ENCODE data around the gene TAS1R3.
A peak's percentile ranks its signal among the peaks of the same experiment; 100 is the strongest.
"Not testable (repeated sequence)": the region's sequence is repeated elsewhere in the genome, so short reads cannot be mapped to it uniquely, and the experiment has no call there.

Gene TAS1R3

DNA sequence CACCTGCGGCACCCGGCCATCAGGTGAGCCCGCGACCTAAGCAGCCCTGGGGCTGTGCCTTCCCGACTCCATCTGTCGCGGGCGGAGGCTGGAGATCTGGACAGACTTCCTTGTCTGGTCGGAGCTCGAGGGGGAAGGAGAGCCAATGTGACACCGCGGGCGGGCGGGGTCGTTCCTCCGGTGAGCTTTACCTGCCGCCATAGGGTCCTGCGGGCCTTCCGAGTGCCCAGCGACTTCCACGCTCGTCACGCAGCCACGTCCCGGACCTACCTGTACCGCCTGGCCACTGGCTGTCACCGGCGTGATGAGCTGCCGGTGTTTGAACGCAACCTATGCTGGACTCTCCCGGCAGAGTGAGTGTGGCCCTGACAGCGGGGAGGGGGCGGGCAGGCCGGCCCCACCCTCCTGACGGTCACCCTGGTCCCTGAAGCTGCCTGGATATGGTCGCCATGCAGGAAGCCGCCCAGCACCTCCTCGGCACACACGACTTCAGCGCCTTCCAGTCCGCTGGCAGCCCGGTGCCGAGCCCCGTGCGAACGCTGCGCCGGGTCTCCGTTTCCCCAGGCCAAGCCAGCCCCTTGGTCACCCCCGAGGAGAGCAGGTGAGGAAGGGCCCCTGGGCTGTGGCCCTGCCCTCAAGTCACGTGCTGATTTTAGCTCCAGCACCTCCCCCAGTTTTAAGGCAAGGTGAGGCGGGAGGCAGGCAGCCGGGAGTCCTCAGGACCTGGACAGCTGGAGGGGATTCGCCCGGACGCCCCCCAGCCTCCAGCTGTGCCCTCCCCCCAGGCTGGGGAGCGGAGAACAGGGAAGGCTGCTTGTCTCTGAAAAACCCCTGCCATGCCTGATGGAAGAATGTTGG lies 21.6 kb upstream of the TAS1R3 start:
- DNase-seq: peak; percentile 30

DNA sequence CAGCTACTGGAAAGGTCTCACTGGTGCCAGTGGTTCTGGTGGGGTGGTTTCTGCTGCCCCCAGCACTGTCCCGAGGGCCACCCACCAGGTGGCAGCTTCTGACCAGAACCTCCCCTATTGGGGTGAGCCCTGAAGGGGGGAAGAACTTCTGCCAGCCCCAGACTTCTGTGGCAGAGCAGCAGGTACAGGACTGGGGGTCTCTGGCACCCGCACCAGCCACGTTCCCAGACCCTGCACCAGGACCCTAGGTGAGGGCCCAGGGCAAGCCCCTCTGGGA lies 21.0 kb upstream of the TAS1R3 start:
- no peak for DNase-seq

DNA sequence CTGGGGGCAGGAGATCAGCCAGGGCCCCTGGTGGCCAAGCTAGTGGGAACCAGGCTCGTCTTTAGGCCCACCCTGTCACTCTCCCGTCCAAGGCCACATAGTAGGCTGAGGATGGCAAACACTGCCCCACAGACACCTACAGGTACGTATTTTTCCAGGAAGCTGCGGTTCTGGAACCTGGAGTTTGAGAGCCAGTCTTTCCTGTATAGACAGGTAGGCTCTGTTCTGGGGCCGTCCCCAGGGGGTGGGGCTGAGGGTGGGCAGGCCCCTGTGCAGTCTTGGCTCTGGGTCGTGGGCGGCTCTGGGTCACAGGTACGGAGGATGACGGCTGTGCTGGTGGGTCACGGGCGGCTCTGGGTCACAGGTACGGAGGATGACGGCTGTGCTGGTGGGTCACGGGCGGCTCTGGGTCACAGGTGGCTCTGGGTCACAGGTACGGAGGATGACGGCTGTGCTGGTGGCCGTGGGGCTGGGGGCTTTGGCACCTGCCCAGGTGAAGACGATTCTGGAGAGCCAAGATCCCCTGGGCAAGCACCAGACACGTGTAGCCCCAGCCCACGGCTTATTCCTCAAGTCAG lies 20.5 kb upstream of the TAS1R3 start:
- DNase-seq: no peak

DNA sequence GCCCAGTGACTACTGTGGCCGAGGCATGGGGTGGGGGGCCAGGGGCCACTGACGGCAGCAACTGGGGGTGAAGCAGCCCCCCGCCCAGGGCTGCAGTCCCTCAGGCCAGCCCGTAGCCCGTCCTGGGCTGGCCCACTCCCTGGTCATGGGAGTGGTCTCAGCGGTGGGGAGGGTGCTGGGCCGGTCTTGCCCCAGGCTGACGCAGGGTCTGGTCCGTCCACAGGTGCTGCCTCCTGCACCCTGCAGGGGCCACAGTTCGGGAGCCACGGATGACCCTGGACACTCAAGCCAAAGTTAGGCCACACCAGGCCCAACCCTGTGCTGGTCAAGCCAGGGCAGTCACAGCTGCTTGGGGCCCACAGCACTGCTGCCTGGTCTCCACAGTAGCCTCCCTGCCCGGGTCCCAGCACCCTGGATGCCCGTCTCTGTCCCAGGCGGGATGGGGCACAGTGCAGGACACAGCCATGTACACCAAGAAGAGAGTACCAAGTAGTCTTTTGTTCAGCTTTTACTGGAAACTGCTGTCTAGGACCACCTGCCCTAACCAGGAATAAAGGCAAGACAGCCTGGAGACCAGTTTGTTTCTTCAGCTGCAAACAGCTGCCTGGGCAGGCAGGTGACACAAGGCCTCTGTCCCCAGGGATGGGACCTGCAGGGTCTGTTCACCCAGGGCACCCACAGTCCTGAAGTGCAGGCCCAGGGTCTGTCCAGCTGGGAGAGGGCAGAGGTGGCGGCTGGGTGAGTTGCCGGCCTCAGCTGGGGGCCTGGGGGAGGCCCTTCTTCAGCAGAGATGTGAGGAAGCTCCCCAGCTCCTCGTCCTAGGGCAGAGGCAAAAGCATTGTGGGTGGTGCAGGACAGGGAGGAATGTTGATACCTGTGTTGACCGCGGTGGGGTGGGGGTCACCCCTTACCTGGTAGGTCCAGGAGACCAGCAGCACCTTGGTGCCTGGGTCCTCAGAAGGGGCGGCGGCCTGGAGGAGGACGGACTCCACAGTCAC lies 19.7 kb upstream of the TAS1R3 start:
- DNase-seq: no peak

DNA sequence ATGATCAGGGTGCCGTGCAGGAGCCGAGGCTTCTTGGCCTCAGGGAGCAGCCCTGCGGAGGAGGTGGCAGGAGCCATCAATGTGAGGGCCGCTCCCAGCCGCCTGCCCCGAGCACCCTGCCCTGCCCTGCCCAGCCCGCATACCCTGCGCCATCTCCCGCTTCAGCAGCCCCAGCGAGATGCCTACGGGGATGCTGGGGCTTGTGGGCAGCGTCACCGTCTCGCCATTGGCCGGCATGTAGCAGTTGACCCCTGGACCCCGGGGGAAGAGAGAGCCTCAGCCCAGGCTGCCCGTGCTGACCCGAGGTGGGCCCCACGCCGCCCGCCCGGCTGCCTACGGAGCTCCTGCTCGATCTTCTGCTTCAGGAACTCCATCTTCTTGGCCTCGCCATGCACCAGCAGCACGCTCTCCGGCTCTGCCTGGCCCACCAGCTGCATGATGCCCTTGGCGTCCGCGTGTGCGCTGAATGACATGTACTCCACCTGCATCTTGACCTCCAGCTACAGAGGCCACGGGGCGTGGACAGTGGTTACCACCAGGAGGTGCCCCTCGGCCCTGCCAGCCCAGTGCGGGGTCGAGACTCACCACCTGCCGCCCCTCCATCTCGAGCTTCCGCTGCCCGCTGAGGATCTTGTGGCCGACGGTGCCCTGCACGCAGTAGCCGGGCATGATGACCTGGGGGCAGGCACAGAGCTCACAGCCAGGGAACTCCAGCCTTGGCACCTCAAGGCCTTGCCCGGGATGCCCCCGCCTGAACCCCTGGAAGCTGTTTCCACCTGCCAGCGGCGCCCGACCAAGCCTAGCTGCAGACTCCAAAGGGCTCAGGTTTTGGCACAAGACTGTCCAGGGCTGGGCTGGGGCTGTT lies 18.4 kb upstream of the TAS1R3 start:
- no peak for DNase-seq

DNA sequence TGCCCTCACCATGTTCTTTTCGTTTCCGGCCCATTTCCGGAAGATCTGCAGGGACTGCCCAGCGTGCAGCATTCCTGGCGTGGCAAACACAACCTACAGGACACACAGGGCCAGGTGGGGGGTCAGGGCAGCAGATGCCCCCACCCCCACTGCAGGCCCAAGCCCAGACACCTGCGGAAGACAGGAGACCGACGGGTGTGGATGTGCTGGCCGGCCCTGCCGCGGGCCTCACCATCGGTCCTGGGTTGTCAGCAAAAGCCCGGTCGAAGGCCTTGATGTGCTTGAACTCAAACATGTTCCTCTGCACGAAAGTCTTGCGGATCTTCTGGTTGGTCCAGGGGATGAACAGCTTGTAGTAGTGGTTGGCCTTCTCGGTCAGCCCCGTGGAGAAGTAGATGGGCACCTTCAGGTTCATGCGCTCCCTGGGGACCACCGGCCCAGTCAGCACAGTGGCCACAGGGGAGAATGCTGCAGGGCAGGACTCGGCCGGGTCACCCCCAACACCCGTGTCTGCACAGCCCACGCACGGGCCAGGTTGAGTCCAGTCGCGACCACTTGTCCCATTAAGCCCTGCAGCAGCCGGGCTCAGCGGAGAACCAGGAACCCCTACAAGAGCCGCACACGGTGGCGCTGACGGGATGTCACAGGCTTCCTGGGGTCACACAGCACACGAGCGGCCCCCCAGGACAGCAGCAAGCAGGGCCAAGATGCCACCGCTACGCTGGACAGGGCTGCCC lies 17.4 kb upstream of the TAS1R3 start:
- no peak for DNase-seq

DNA sequence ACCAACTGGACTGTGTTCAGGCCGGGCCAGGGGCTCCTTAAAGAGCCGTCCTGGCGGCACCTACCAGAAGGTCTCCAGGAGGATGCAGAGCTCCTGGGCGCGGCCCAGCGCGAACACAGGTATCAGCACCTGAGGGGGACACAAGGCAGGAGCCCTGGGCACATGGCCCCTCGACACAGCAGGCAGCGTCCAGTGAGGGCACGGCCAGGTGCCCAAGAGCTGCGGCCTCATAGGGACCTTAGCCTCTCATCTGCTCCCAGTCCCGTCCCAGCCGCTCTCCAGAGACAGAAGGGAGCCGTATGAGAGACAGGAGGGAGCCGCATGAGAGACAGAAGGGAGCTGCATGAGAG lies 16.9 kb upstream of the TAS1R3 start:
- DNase-seq: no peak

DNA sequence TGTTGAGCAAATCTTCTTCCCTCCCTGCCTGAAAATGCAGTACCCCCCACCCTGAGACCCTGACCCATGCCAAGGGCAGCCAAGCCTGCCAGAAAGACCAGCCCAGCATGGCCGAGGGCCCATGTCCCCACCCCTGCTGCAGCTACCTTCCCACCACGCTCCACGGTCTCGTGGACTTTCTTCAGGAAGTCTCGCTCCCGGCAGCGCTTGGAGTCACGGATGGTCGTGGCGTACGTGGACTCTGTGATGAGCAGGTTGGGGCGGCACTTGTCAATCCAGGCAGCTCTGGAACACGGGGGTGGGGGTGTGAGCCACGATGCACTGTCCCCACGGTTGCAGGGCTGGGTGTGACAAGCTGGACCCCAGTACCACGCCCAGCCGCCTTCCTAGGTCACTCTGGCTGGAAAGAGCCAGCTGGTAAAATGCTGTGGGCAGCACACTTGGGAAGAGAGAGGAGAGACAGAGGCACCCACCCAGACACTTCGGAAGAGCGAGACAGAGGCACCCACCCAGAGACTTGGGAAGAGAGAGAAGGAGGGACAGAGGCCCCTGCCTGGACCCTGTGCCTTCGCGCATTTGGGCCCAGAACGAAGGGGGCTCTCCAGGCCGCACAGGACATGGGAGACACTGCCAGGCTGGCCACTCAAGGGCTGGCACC lies 16.3 kb upstream of the TAS1R3 start:
- DNase-seq: no peak

DNA sequence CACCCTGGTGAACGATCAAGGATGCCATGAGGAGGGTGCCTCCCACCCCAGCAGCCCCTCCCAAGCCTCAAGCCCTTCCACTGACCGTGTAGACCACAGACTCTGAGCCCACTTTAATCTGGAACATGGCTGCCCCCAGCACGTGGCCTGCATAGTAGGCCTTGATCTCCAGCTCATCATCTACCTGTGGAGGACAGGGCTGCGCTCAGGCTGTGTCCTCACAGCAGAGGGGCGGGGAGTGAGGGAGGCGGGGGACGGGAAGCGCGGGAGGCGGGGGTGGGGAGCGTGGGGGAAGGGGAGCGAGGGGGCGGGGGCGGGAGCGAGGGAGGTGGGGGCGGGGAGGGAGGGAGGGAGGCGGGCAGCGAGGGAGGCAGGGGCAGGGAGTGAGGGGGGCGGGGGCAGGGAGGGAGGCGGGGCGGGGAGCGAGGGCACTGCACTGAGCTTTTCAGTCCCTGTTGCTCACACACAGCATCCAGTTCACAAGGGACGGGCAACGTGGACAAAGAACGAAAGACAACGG lies 15.6 kb upstream of the TAS1R3 start:
- no peak for DNase-seq

DNA sequence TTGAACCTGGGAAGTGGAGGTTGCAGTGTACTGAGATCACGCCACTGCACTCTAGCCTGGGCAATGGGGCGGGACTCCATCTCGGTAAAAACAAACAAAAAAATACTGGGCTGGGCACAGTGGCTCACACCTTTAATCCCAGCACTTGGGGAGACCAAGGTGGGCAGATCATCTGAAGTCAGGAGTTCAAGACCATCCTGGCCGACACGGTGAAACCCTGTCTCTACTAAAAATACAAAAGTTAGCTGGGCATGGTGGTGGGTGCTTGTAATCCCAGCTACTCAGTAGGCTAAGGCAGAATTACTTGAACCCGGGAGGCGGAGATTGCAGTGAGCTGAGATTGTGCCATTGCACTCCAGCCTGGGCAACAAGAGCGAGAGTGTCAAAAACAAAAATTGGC lies 14.9 kb upstream of the TAS1R3 start:
- not testable (repeated sequence) for DNase-seq

DNA sequence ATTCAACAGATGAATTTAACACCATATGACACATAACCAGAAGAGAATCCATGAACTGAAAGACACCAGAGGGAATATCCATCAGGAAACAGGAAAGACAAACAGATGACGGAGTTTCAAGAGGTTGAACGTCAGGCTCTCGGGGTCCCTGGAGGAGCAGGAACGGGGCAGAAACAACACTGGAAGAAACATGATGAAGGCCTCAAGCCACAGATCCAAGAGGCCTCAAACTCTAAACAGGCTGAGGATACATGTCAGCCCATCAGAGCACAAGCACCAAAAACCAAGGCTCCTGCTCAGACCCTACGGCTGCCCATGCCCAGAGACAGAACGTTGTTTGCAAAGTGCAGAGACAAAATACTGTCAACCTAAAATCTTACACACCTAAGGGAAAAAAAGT lies 13.7 kb upstream of the TAS1R3 start:
- DNase-seq: no peak

DNA sequence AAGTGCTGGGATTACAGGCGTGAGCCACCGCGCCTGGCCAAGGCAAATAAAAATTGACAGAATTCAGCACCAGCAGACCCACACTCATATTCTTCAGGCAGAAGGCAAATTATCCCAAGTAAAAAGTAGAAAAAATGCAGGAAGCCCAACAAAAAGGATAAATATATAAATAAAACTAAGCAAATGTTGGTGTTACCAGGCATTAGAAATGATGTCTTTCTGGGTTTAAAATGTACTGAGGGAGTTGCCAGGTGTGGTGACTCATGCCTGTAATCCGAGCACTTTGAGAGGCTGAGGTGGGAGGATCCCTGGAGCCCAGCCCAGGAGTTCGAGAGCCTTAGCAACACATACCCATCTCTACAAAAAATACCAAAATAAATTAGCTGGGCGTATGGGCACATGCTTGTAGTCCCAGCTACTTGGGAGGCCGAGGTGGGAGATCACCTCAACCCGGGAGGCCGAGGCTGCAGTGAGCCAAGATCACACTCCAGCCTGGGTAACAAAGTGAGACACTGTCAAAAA lies 12.9 kb upstream of the TAS1R3 start:
- no peak for DNase-seq

DNA sequence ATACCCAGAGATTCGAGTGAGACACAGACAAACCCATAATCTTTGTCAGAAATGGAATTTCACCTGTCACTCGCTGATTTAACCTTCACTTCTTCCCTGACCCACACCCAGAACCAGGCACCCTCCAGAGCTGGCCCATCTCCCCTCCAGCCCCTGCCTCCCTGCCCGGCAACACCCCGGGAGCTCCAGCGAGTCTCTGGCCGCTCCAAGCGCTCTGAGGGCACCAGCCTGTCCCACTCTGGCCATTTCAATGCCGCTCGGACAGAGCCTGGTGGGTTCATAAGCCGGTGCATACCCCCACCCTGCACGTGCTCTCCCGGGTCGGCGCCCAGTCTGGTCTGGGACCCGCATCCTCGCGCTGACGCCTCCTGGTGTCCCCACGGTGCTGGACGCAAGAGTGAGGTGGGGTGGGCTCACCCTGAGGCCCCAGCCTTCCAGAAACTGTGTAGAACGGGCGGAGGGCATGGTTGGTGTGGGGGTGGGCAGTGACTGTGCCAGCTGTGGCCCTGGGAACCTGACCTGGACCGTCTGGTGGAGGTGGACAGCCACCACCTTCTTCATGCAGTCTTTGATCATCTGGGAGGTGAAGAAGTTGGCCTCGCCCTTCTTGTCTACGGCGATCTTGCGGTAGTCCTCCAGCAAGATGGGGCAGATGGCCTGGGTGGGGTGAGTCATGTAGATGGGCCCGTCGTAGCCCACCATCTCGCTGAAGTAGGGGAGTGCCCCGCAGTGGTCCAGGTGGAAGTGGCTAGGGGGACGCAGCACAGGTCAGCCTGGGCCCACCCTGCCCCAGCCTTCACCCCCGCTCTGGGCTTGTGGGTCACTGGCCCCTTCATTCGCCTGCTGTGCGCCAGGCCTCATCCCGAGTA lies 12.1 kb upstream of the TAS1R3 start:
- no peak for DNase-seq

DNA sequence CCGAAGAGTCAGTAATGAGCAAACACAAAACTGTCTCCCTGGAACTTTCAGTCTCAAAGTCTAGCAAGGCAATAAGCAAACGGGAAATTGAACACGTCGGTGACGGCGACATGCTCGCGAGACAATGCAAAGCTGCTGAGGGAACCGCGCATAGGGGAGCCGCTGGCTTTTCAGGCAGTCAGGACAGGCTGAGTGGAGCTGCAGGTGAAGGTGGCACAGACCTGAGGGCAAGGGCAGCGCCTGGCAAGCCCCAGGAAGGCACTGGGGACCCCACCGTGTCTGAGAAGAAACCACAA lies 11.5 kb upstream of the TAS1R3 start:
- DNase-seq: no peak

DNA sequence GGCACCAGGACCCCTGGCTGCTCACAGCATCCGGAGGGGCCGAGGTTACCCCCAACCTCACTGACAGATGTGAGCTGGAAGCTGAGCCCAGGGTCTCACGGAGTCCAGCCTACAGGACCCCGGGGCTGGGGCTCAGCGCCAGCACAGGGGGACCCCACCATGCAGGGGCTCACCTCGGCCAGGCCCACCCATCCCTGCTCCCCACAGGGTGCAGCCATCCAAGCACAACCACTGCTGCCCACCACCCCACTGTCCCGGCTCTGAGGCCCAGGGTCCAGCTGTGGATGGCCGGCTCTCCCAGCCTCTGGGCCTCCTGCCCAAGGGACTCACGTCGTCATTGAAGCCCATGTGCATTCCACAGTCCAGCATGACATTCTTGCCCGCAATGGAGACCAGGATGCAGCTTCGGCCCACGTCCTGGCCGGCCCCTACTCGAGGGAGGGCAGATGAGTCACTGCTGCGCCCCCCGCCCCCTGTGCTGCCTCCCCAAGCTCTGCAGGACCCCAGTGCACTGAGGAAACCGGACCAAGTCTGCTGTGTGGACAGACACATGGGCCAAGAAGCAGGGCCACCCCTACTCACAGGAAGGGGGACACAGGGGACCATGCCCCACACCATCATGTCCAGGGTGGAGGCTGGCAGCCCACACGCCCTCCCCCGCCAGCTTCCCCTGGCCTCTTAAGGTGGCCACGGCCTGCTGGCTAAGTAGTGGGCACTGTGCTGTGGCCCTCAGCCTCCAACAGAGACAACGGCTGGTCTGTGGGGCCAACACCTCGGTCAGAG lies 10.2 kb upstream of the TAS1R3 start:
- DNase-seq: no peak

DNA sequence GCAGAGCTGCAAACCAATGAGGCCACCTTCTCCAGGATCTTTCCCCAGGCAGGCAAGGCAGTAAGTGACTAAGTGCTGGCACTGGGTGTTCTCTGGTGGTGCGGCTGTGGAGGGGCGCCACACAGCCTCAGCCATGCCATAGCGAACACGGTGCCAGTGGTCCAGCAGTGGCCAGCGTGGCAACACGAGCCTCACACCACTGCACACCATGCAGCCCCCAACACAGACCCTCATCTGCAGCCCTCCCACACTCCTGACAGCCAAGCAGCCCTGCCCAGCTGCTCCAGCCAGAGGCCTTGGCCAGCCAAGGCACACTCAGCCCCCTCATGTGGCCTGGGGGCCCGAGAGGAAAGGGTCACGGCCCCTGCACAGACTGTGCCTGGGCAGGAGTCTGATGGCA lies 9.6 kb upstream of the TAS1R3 start:
- DNase-seq: no peak

DNA sequence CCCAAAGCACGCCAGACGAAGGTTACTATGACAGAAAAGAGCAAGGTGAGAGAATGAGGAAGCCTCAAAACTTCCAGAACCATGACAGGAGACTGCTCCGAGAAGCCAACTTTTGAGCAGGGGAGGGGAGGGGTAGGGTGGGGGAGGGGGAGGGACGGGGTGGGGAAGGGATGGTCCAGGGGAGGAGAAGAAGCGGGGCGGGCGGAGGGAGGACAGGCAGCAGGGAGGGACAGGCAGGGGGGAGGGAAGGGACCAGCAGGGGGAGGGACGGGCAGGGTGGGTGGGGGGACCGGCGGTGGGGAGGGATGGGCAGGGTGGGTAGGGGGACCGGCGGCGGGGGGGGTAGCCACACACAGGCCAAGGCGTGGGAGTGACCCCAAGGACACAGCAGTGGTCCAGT lies 8.7 kb upstream of the TAS1R3 start:
- no peak for DNase-seq

DNA sequence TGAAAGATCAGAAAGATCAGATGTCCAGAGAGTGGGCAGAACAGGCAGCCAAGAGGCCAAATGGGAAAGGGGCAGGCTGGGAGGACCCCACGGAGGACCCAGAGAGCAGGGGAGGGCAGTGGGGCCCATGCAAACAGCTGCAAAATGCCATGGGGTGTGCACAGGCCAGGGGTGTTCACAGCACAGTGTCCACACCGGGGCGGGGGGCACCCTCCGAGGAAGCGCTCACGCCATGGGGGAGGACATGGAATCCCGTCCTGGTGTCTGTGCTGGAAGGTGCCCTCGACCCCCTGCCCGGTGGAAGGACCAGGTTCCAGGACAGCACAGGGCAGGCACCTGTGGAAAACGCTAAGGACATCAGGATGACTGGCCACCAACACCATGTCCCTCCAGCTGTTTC lies 8.1 kb upstream of the TAS1R3 start:
- no peak for DNase-seq

DNA sequence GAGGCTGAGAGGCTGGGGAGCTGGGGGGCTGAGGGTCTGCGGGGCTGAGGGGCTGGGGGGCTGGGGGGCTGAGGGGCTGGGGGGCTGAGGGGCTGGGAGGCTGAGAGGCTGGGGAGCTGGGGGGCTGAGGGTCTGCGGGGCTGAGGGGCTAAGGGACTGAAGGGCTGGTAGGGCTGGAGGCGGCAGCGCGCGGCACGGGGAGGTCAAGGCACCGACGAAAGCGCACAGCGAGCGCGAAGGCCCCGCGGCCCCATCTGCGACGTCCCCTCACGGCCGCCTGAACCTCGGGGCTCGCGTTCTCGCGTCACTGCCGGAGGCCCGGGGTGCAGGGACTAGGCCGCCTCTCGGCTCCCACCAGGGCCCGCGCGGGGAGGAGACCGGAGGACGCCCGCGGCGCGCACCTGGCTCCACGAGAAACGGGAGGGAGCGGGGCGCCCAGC lies 7.0 kb upstream of the TAS1R3 start:
- DNase-seq: no peak
